Effector memory CD8-positive, alpha-beta T cell (primary cell): Measurements from ENCODE around the gene JSRP1.
"Not testable (repeated sequence)": the region's sequence is repeated elsewhere in the genome, so short reads cannot be mapped to it uniquely, and the experiment has no call there.

ENCODE experiments used
- ATAC-seq: fragments of 150-1000 bp; cut with Tn5 transposase; replicated peaks from 2 replicates; pipeline ENCODE4 v1.10.0; 2021; ENCODE audit warnings: mild to moderate bottlenecking, moderate library complexity
- DNase-seq, 3 experiments: peaks; one replicate each; pipeline ENCODE4 v3.0.0; 2021
- H3K27ac Mint-ChIP-seq, 2 donors: one replicate each; pipeline ENCODE4 v1.8.0; 2022; ENCODE audit warnings: mild to moderate bottlenecking in 2 of 2, mixed read lengths in 2 of 2, moderate library complexity in 2 of 2
- H3K27me3 Mint-ChIP-seq, 2 donors: one replicate each; pipeline ENCODE4 v1.8.0; 2022; ENCODE audit warnings: mixed read lengths in 2 of 2
- H3K36me3 Mint-ChIP-seq: one replicate; pipeline ENCODE4 v1.8.0; 2022; ENCODE audit warnings: mild to moderate bottlenecking, moderate library complexity, mixed read lengths; ENCODE audit not compliant: insufficient read depth
- H3K4me1 Mint-ChIP-seq, 2 donors: one replicate each; pipeline ENCODE4 v1.8.0; 2022; ENCODE audit warnings: low read depth in 2 of 2, mixed read lengths in 2 of 2
- H3K4me3 Mint-ChIP-seq, 2 donors: one replicate each; pipeline ENCODE4 v1.8.0; 2022; ENCODE audit warnings: mild to moderate bottlenecking in 2 of 2, mixed read lengths in 2 of 2, moderate library complexity in 2 of 2
- H3K9me3 Mint-ChIP-seq, 2 donors: one replicate each; pipeline ENCODE4 v1.8.0; 2022; ENCODE audit warnings: mixed read lengths in 2 of 2

The JSRP1 gene

GRCh38 chr19:2288818-2289713 is 32.8 kb upstream of the JSRP1 start:
- DNase-seq, result no peak
- peak; percentile 15 for ATAC-seq
- Mint-ChIP-seq H3K36me3 (peaks cover 79% of the 10 kb centered on the region), H3K4me1 (peaks cover 30 to 32% of the 10 kb centered on the region in 2 donors), H3K27me3 (no peaks in the 10 kb centered on the region), H3K4me3 (peak overlapping the region; percentile 84 to 90), H3K9me3 (no peaks in the 10 kb centered on the region), H3K27ac (peak overlapping the region; percentile 87 to 91)

- peaks cover 26 to 27% of the 10 kb centered on the region in 2 donors for H3K4me1 Mint-ChIP-seq
- no peaks in the 10 kb centered on the region for H3K9me3 Mint-ChIP-seq
- H3K27ac Mint-ChIP-seq, result peak overlapping the region; percentile 87 to 91
- peaks cover 80% of the 10 kb centered on the region for H3K36me3 Mint-ChIP-seq
- peak overlapping the region; percentile 84 to 90 for H3K4me3 Mint-ChIP-seq
- DNase-seq (no peak), ATAC-seq (no peak)
- no peaks in the 10 kb centered on the region for H3K27me3 Mint-ChIP-seq
These were observed 32.2 kb upstream of the JSRP1 start for GRCh38 chr19:2288338-2288817.

- H3K9me3 Mint-ChIP-seq, result no peaks in the 10 kb centered on the region
- H3K27me3 Mint-ChIP-seq, result no peaks in the 10 kb centered on the region
- H3K27ac Mint-ChIP-seq, result peak overlapping the region; percentile 87 to 91
- peaks cover 25 to 27% of the 10 kb centered on the region in 2 donors for H3K4me1 Mint-ChIP-seq
- H3K36me3 Mint-ChIP-seq, result peaks cover 81% of the 10 kb centered on the region
- ATAC-seq (no peak), DNase-seq (no peak)
- peak overlapping the region in 1 of 2 donors; percentile 84 for H3K4me3 Mint-ChIP-seq
These were observed 31.5 kb upstream of the JSRP1 start for GRCh38 chr19:2287585-2288337.

DNA sequence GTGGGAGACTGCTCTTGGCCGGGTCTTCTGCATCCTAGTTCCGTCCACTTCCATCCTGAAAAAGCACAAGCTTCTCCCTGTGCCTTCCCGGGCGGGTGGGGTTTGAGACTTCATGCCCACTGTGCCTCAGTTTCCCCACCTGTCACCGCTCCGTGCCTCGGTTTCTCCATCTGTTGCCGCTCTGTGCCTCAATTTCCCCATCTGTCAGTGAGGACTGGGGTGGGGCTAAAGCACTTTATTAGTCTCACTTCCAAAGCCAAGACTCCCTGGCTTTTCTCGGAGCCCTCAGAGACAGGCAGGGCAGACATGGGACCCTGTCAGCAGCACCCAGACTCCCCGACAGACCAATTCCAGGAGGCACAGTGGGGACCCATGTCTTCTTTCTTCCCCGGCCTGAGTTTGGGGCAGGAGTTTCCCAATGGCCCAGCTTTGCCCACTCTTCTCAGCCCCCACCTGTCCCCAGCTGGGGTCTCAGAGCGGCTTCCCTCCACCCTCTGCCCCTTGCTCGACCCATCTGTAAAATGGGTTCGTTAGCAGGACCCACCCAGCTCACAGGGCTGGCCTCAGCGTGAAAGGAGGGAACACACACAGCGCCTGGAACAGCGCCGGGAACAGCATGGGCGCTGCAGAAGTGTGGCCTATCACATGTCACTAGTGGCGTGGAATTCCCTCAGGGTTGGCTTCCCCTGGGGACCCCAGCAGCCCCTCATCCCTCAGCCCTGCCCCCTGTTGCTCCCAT is 30.4 kb upstream of the JSRP1 start:
- ATAC-seq (no peak), DNase-seq (no peak)
- peaks cover 81% of the 10 kb centered on the region for H3K36me3 Mint-ChIP-seq
- peaks cover 33 to 34% of the 10 kb centered on the region in 2 donors for H3K4me1 Mint-ChIP-seq
- no peak overlapping the region for H3K4me3 Mint-ChIP-seq
- H3K9me3 Mint-ChIP-seq, result no peaks in the 10 kb centered on the region
- peak overlapping the region in 1 of 2 donors; percentile 72 for H3K27ac Mint-ChIP-seq
- H3K27me3 Mint-ChIP-seq, result no peaks in the 10 kb centered on the region

GRCh38 chr19:2283835-2284507 is 27.8 kb upstream of the JSRP1 start:
- Mint-ChIP-seq H3K27me3 (no peaks in the 10 kb centered on the region), H3K9me3 (no peaks in the 10 kb centered on the region), H3K4me1 (peaks cover 23 to 25% of the 10 kb centered on the region in 2 donors), H3K27ac (peak overlapping the region; percentile 16 to 72), H3K4me3 (no peak overlapping the region), H3K36me3 (peaks cover 76% of the 10 kb centered on the region)
- ATAC-seq (no peak), DNase-seq (no peak)

GRCh38 chr19:2282862-2283237 is 26.6 kb upstream of the JSRP1 start:
- H3K4me1 Mint-ChIP-seq, result peaks cover 13 to 16% of the 10 kb centered on the region in 2 donors
- H3K4me3 Mint-ChIP-seq, result peak overlapping the region; percentile 81 to 84
- H3K36me3 Mint-ChIP-seq, result peaks cover 78% of the 10 kb centered on the region
- H3K9me3 Mint-ChIP-seq, result no peaks in the 10 kb centered on the region
- H3K27ac Mint-ChIP-seq, result peak overlapping the region; percentile 89 to 90
- ATAC-seq (no peak), DNase-seq (no peak)
- H3K27me3 Mint-ChIP-seq, result no peaks in the 10 kb centered on the region

GRCh38 chr19:2282062-2282861 is 26.0 kb upstream of the JSRP1 start, which contains the start of gene PEAK3:
PEAK3 (minus strand) TSS chr19:2282175; CDS start chr19:2280931, 1,244 bp downstream.
- peaks cover 14 to 16% of the 10 kb centered on the region in 2 donors for H3K4me1 Mint-ChIP-seq
- H3K27me3 Mint-ChIP-seq, result no peaks in the 10 kb centered on the region
- ATAC-seq, result peak; percentile 66
- peak in 2 of 3 experiments; percentile 38 to 45 for DNase-seq
- peaks cover 83% of the 10 kb centered on the region for H3K36me3 Mint-ChIP-seq
- peak within 1 kb of the TSS; percentile 89 to 90 for H3K27ac Mint-ChIP-seq
- no peaks in the 10 kb centered on the region for H3K9me3 Mint-ChIP-seq
- H3K4me3 Mint-ChIP-seq, result peak within 1 kb of the TSS; percentile 81 to 84

- Mint-ChIP-seq H3K4me3 (peak overlapping the region; percentile 81 to 84), H3K4me1 (peaks cover 15 to 16% of the 10 kb centered on the region in 2 donors), H3K36me3 (peaks cover 86% of the 10 kb centered on the region), H3K27ac (peak overlapping the region; percentile 89 to 90)
- H3K9me3 Mint-ChIP-seq, ATAC-seq, H3K27me3 Mint-ChIP-seq, DNase-seq: not testable (repeated sequence)
These were observed 25.2 kb upstream of the JSRP1 start for GRCh38 chr19:2281265-2282061.

- ATAC-seq (no peak), DNase-seq (no peak)
- no peaks in the 10 kb centered on the region for H3K27me3 Mint-ChIP-seq
- no peaks in the 10 kb centered on the region for H3K9me3 Mint-ChIP-seq
- H3K4me1 Mint-ChIP-seq, result peaks cover 15 to 16% of the 10 kb centered on the region in 2 donors
- H3K27ac Mint-ChIP-seq, result peak overlapping the region in 1 of 2 donors; percentile 67
- H3K36me3 Mint-ChIP-seq, result peaks cover 85% of the 10 kb centered on the region
- H3K4me3 Mint-ChIP-seq, result peak overlapping the region in 1 of 2 donors; percentile 5
These were observed 24.5 kb upstream of the JSRP1 start for GRCh38 chr19:2280633-2281264.

- no peaks in the 10 kb centered on the region for H3K9me3 Mint-ChIP-seq
- peaks cover 24 to 29% of the 10 kb centered on the region in 2 donors for H3K4me1 Mint-ChIP-seq
- peak overlapping the region; percentile 52 to 90 for H3K27ac Mint-ChIP-seq
- DNase-seq (no peak), ATAC-seq (no peak)
- H3K4me3 Mint-ChIP-seq, result peak overlapping the region in 1 of 2 donors; percentile 53
- H3K27me3 Mint-ChIP-seq, result no peaks in the 10 kb centered on the region
- peaks cover 88% of the 10 kb centered on the region for H3K36me3 Mint-ChIP-seq
These were observed 22.4 kb upstream of the JSRP1 start for GRCh38 chr19:2278459-2279158.
